Lower lobe of right lung (tissue), 2 donors: ENCODE results near the gene ZNF585A. TPM values are rescaled to one million over a fixed set of nuclear protein-coding genes. Genes with fewer than 3 reads are reported as not detected.
A peak's percentile ranks its signal among the peaks of the same experiment; 100 is the strongest.

Source experiments
- ATAC-seq, 2 donors: fragments of 200-7000 bp; cut with Tn5 transposase; one replicate each; pipeline ENCODE4 v1.9.1; 2020 to 2022; ENCODE audit warnings: mild to moderate bottlenecking in 2 of 2, moderate library complexity in 2 of 2
- DNase-seq: peaks from one replicate; pipeline ENCODE4 v3.0.0-alpha.2; 2020
- H3K27ac ChIP-seq: fragments of 200-600 bp; one replicate; pipeline ENCODE4 v1.8.0; 2022
- H3K27me3 ChIP-seq: fragments of 200-600 bp; one replicate; pipeline ENCODE4 v1.8.0; 2022; ENCODE audit warnings: low read depth
- H3K36me3 ChIP-seq: fragments of 200-600 bp; one replicate; pipeline ENCODE4 v1.8.0; 2022; ENCODE audit warnings: mild to moderate bottlenecking
- H3K4me1 ChIP-seq: fragments of 200-600 bp; one replicate; pipeline ENCODE4 v1.8.0; 2022
- H3K4me3 ChIP-seq: fragments of 200-600 bp; one replicate; pipeline ENCODE4 v1.8.0; 2022; ENCODE audit warnings: mild to moderate bottlenecking
- H3K9me3 ChIP-seq: fragments of 200-600 bp; one replicate; pipeline ENCODE4 v1.8.0; 2022
- CTCF ChIP-seq: fragments of 200-600 bp; IDR thresholded peaks from one replicate; pipeline ENCODE4 v1.8.0; 2022; ENCODE audit warnings: antibody characterized with exemption, mild to moderate bottlenecking
- intact Hi-C: fragments of 100-400 bp; cut with DNase I; formaldehyde crosslinking; loops from one replicate; pipeline ENCODE4 v1.11.0; 2022
- long read RNA-seq: library from polyadenylated mRNA; unstranded; transcript quantifications from one replicate; pipeline ENCODE4 v2.0.0, GENCODE V29; 2021
- total RNA-seq: library from RNA; stranded (reverse); fragmentation: NEBNext Ultra II Directional; extraction: Animal tissue kit (Norgen Biotek cat#: 25700); gene quantifications from one replicate; pipeline ENCODE4 v1.2.1, GENCODE V29; 2021
- donor health status: DM: no; HTN: yes; CAD: no; lungs with severe emphysema.

ZNF585A gene
- 14.9 TPM for total RNA-seq
- long read RNA-seq, full-length matches to known transcripts = 5 of 8 reads
- long read RNA-seq, partial matches to known transcripts = 0 of 8 reads
- long read RNA-seq, other reads (novel, unspliced or antisense) = 3 of 8 reads

GRCh38 chr19:37172368-37173366 lies at the start of gene ZNF585A:
Gene ZNF585A (minus strand): TSS chr19:37172695. CDS start chr19:37169910, 2,785 bp downstream.
- Histone ChIP-seq H3K9me3 (peaks cover 9% of the 10 kb centered on the region), H3K4me1 (peaks cover 8% of the 10 kb centered on the region), H3K36me3 (peaks cover 18% of the 10 kb centered on the region), H3K4me3 (peak within 1 kb of the TSS; percentile 71), H3K27me3 (no peaks in the 10 kb centered on the region), H3K27ac (peak within 1 kb of the TSS; percentile 61)
- TF ChIP-seq CTCF = peak; percentile 42
- peak; percentile 100 for ATAC-seq
- DNase-seq = peak; percentile 94
- intact Hi-C loops = no loop called here

DNA sequence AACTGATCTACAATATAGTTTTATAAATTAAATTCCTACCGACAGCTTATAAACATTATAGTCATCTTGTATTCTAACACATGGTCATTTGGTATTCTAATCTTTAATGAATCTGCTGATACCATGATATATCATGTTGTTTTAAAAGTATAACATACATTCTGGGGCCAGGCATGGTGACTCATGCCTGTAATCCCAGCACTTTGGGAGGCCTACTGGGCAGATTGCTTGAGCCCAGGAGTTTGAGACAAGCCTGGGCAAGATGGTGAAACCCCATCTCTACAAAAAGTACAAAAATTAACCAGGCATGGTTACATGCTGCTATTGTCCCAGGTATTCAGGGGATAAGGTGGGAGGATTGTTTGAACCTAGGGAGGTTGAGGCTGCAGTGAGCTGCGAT lies 48.6 kb upstream of the ZNF585A start:
- ATAC-seq = no peak
- H3K36me3 ChIP-seq = peaks cover 25% of the 10 kb centered on the region
- TF ChIP-seq CTCF = no peak

GRCh38 chr19:37220383-37220782 lies 47.9 kb upstream of the ZNF585A start:
- no peak for ATAC-seq
- intact Hi-C loops = no loop called here
- H3K27ac ChIP-seq = no peak overlapping the region

More for the DNA sequence above, 48.6 kb upstream of the ZNF585A start:
- H3K9me3 ChIP-seq = peaks cover 5% of the 10 kb centered on the region
- intact Hi-C loops = no loop called here
- DNase-seq = no peak
- no peaks in the 10 kb centered on the region for H3K27me3 ChIP-seq
- H3K27ac ChIP-seq = no peak overlapping the region
- H3K4me1 ChIP-seq = peaks cover 5% of the 10 kb centered on the region
- H3K4me3 ChIP-seq = no peak overlapping the region

GRCh38 chr19:37218592-37218935 lies 46.1 kb upstream of the ZNF585A start:
- TF ChIP-seq CTCF = no peak
- H3K4me3 ChIP-seq = peak overlapping the region; percentile 81
- H3K27ac ChIP-seq = peak overlapping the region; percentile 89
- no peaks in the 10 kb centered on the region for H3K27me3 ChIP-seq
- intact Hi-C loops = no loop called here
- ATAC-seq (peak in 1 of 2 donors; percentile 2), DNase-seq (no peak)
- peaks cover 5% of the 10 kb centered on the region for H3K4me1 ChIP-seq
- no peaks in the 10 kb centered on the region for H3K9me3 ChIP-seq
- peaks cover 11% of the 10 kb centered on the region for H3K36me3 ChIP-seq

More at GRCh38 chr19:37220383-37220782, 47.9 kb upstream of the ZNF585A start:
- no peak overlapping the region for H3K4me3 ChIP-seq
- no peak for TF ChIP-seq CTCF
- H3K27me3 ChIP-seq = no peaks in the 10 kb centered on the region
- peaks cover 18% of the 10 kb centered on the region for H3K36me3 ChIP-seq
- no peak for DNase-seq
- peaks cover 1% of the 10 kb centered on the region for H3K9me3 ChIP-seq
- H3K4me1 ChIP-seq = peaks cover 5% of the 10 kb centered on the region

DNA sequence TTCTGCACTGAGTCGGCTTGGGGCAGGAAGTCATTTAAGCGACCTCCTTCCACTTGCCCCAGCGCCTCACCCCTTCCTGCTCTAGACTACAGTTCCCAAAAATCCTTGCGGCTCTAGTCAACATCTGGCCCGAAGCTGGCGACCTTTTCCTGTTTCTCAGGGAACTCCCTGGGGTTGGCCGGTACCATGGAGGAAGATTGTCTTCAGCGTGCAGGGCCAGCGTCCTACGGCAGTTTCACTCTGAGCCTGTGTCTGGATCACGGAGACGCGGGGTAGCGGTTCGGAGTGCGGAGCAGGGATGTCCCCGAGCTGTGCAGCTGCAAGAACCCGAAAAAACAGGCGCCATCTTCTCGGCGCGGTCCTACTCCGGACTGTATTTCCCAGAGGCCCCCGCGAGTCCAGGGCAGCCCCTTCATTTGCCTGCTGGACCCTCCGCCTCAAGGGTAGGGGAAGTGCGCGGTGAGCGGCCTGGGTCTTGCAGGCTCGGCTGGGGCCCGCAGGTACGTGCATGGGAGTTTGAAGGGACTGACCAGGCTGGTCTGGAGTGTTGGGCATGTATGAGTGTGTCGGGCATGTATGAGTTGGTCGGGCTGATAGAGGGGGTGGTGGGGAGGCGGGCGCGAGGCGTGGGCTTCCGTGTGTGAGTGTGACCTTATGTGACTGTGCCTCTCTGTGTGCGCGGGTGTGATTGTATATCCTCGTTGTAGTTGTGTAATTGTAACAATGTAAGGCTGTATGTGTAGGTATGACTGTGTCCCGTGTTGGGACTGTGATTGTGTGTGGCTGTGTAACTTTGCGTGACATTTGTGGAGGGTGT lies 45.5 kb upstream of the ZNF585A start, which contains the start of gene ZNF383:
Gene ZNF383, plus strand, starts transcription at position 440 of the 817 bp plus-strand sequence. CDS start 12,240 bp downstream, outside the sequence.
- no peaks in the 10 kb centered on the region for H3K9me3 ChIP-seq
- H3K27ac ChIP-seq = peak within 1 kb of the TSS; percentile 89
- H3K27me3 ChIP-seq = no peaks in the 10 kb centered on the region
- H3K36me3 ChIP-seq = peaks cover 11% of the 10 kb centered on the region
- no peak for TF ChIP-seq CTCF
- H3K4me3 ChIP-seq = peak within 1 kb of the TSS; percentile 81
- intact Hi-C loops = no loop called here
- DNase-seq = peak; percentile 93
- ATAC-seq = peak; percentile 99
- peaks cover 5% of the 10 kb centered on the region for H3K4me1 ChIP-seq
